Endothelial cell (in vitro differentiated cells): ENCODE data around the gene MYRIP. TPM values are rescaled to one million over a fixed set of nuclear protein-coding genes. Genes with fewer than 3 reads are reported as not detected.

ENCODE experiments used
- DNase-seq: peaks from one replicate; pipeline ENCODE4 v3.0.0; 2021; ENCODE audit warnings: low spot score
- H3K27ac Mint-ChIP-seq: one replicate; pipeline ENCODE4 v1.8.0; 2021; ENCODE audit warnings: mixed read lengths, inconsistent platforms; ENCODE audit not compliant: unreplicated experiment
- H3K27me3 Mint-ChIP-seq: one replicate; pipeline ENCODE4 v1.8.0; 2021; ENCODE audit warnings: mild to moderate bottlenecking, moderate library complexity, mixed read lengths, inconsistent platforms; ENCODE audit not compliant: unreplicated experiment
- H3K36me3 Mint-ChIP-seq: one replicate; pipeline ENCODE4 v1.8.0; 2021; ENCODE audit warnings: mild to moderate bottlenecking, low read depth, mixed read lengths, inconsistent platforms; ENCODE audit not compliant: unreplicated experiment
- H3K4me1 Mint-ChIP-seq: one replicate; pipeline ENCODE4 v1.8.0; 2021; ENCODE audit warnings: mild to moderate bottlenecking, mixed read lengths, inconsistent platforms; ENCODE audit not compliant: unreplicated experiment
- H3K4me3 Mint-ChIP-seq: one replicate; pipeline ENCODE4 v1.8.0; 2021; ENCODE audit warnings: mild to moderate bottlenecking, mixed read lengths, inconsistent platforms; ENCODE audit not compliant: unreplicated experiment
- H3K9me3 Mint-ChIP-seq: one replicate; pipeline ENCODE4 v1.8.0; 2021; ENCODE audit warnings: mixed read lengths, inconsistent platforms; ENCODE audit not compliant: unreplicated experiment
- CTCF ChIP-seq: fragments of 200-600 bp; sonication (generic); IDR thresholded peaks from one replicate; pipeline ENCODE4 v1.5.0; 2021; ENCODE audit warnings: antibody characterized with exemption; ENCODE audit not compliant: unreplicated experiment
- total RNA-seq: library from RNA; stranded (reverse); fragmentation: NEBNext Ultra II Directional; extraction: Animal tissue kit (Norgen Biotek cat#: 25700); gene quantifications from one replicate; pipeline ENCODE4 v1.2.1, GENCODE V29; 2021; ENCODE audit not compliant: unreplicated experiment

Gene MYRIP
- total RNA-seq, 1 donor from 2014 or later = 0.49 TPM

DNA sequence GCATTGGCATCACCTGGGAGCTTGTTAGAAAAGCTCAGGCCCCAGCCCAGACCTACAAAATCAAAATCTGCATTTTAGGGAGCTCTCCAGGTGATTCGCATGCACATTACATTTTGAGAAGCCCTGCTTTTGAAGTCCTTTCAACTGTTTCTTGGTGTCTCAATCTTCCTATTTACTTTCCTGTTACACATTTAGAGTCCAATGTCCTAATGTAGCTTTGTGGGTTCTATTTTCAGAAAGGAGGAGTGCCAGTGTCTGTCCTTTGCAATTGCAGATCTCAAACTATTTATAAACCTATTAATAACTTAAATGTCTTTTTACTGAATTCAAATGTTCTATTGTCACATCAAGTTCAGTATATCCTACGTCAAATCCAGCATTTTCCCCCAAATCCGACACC, 27.8 kb upstream of the MYRIP start:
- peaks cover under 1% of the 10 kb centered on the region for H3K4me1 Mint-ChIP-seq
- H3K4me3 Mint-ChIP-seq = no peak overlapping the region
- TF ChIP-seq CTCF = no peak
- DNase-seq = no peak
- no peaks in the 10 kb centered on the region for H3K27me3 Mint-ChIP-seq
- no peaks in the 10 kb centered on the region for H3K9me3 Mint-ChIP-seq
- no peak overlapping the region for H3K27ac Mint-ChIP-seq
- peaks cover 4% of the 10 kb centered on the region for H3K36me3 Mint-ChIP-seq

GRCh38 chr3:39783680-39784079, 25.7 kb upstream of the MYRIP start:
- no peaks in the 10 kb centered on the region for H3K9me3 Mint-ChIP-seq
- no peak for TF ChIP-seq CTCF
- H3K27ac Mint-ChIP-seq = no peak overlapping the region
- peaks cover 2% of the 10 kb centered on the region for H3K4me1 Mint-ChIP-seq
- no peaks in the 10 kb centered on the region for H3K27me3 Mint-ChIP-seq
- H3K4me3 Mint-ChIP-seq = no peak overlapping the region
- no peak for DNase-seq
- no peaks in the 10 kb centered on the region for H3K36me3 Mint-ChIP-seq

DNA sequence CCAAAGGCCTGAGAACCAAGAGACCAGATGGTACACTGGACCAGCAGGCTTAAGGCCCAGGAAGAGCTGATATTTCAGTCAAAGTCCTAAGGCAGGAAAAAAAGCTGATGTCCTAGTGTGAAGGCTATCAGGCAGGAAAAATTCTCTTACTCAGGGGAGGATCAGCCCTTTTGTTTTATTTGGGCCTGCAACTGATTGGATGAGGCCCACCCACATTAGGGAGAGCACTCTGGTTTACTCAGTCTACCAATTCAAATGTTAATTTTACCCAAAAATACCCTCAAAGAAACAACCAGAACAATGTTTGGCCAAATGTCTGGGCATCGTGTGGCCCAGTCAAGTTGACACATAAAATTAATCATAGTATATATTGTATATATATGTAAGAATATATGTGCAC, 24.5 kb upstream of the MYRIP start:
- DNase-seq = no peak
- H3K27ac Mint-ChIP-seq = no peak overlapping the region
- no peaks in the 10 kb centered on the region for H3K27me3 Mint-ChIP-seq
- no peak for TF ChIP-seq CTCF
- no peak overlapping the region for H3K4me3 Mint-ChIP-seq
- no peaks in the 10 kb centered on the region for H3K9me3 Mint-ChIP-seq
- no peaks in the 10 kb centered on the region for H3K36me3 Mint-ChIP-seq
- H3K4me1 Mint-ChIP-seq = peaks cover 2% of the 10 kb centered on the region

DNA sequence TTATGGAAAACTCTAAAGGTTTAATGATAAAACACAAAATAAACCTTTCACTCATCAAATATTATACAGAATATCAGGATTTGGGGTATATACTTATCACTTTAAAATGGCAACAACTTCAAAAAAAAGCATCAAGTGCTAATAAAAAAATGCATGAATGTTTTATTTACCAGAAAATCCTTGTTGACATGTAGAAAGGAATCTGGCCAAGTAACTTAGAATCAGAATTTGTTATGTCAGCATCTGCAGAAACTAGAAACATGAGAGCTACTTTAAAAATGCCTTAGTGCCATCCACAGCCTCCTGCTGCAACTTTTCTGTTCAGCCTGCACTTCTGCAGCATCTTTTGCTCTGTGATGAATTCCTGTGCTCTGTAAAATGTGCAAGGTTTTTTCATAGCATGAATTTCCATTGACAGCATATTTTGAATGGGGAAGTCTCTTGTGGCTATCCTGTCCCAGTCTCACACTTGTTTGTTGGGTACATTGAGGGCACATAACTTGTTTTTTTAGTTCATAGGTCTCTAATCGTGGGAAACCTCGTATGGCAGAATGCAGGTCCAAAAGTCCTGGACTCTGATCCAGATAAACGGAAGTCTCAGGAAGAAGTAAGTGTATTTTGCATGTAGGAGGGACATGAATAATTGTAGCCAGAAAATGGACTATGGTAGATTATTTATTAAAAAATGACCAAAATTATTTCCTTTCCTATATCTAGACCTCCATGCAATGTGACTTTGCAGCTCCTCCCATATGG, 21.1 kb upstream of the MYRIP start:
- Mint-ChIP-seq H3K36me3 (no peaks in the 10 kb centered on the region), H3K9me3 (no peaks in the 10 kb centered on the region), H3K27me3 (no peaks in the 10 kb centered on the region), H3K27ac (no peak overlapping the region), H3K4me1 (peaks cover 2% of the 10 kb centered on the region), H3K4me3 (no peak overlapping the region)
- no peak for TF ChIP-seq CTCF
- DNase-seq = no peak

- H3K9me3 Mint-ChIP-seq = no peaks in the 10 kb centered on the region
Observed at GRCh38 chr3:39791603-39792002, 17.8 kb upstream of the MYRIP start.

More at GRCh38 chr3:39791603-39792002, 17.8 kb upstream of the MYRIP start:
- Mint-ChIP-seq H3K27me3 (peaks cover 3% of the 10 kb centered on the region), H3K27ac (no peak overlapping the region), H3K36me3 (no peaks in the 10 kb centered on the region), H3K4me3 (no peak overlapping the region), H3K4me1 (peaks cover 1% of the 10 kb centered on the region)
- no peak for TF ChIP-seq CTCF
- DNase-seq = no peak
